ENCODE results near the gene PCNP. TPM values are rescaled to one million over a fixed set of nuclear protein-coding genes. Genes with fewer than 3 reads are reported as not detected.

PCNP gene
- polyA plus RNA-seq, 1 donor (not counting 4 experiments of a cell fraction or from before 2014, with no cell fraction given) = 97.8 TPM

- no peaks in the 10 kb centered on the region for H3K36me3 ChIP-seq (ENCODE audit: control insufficient read depth in 2 of 2, extremely low read depth in 1 of 2, insufficient read depth in 2 of 2, low read length in 2 of 2)
- no peak overlapping the region for H3K4me3 ChIP-seq (ENCODE audit: control insufficient read depth in 2 of 3, extremely low read depth in 1 of 3, insufficient read depth in 2 of 3, low read depth in 1 of 3, low read length in 3 of 3)
- no peaks in the 10 kb centered on the region for H3K27me3 ChIP-seq (ENCODE audit: control insufficient read depth, extremely low read depth, insufficient read depth, low read length)
- H3K27ac ChIP-seq (ENCODE audit: control insufficient read depth, insufficient read depth, low read length) = no peak overlapping the region
- no peaks in the 10 kb centered on the region for H3K9me1 ChIP-seq (ENCODE audit: control insufficient read depth, extremely low read depth, insufficient read depth, low read length)
- no peak overlapping the region for H3K9ac ChIP-seq (ENCODE audit: control insufficient read depth, extremely low read depth, insufficient read depth, low read length)
- DNase-seq (ENCODE audit: low read depth, low spot score) (no peak), FAIRE-seq (no peak)
- no peak overlapping the region for H2AFZ ChIP-seq (ENCODE audit: control insufficient read depth, low read length)
- H3K4me2 ChIP-seq (ENCODE audit: control insufficient read depth, extremely low read depth, insufficient read depth, low read depth, low read length) = no peak overlapping the region
- dilution Hi-C loops (cut with MboI; ENCODE audit: extremely low pct_ligation_motif_present, low sequenced_read_pairs) = no loop called here
- no peaks in the 10 kb centered on the region for H3K9me3 ChIP-seq (ENCODE audit: control insufficient read depth, low read depth, low read length)
- no peaks in the 10 kb centered on the region for H4K20me1 ChIP-seq (ENCODE audit: control insufficient read depth, extremely low read depth, insufficient read depth, low read length)
- H3K4me1 ChIP-seq (ENCODE audit: control insufficient read depth, extremely low read depth, insufficient read depth, low read length) = peaks cover 18% of the 10 kb centered on the region
- H3K79me2 ChIP-seq (ENCODE audit: control insufficient read depth, insufficient read depth, low read length) = no peaks in the 10 kb centered on the region
- TF ChIP-seq EZH2 (IDR thresholded peaks at IDR 0.05; ENCODE audit: low read length) = no peak
- TF ChIP-seq, protein P1, sequence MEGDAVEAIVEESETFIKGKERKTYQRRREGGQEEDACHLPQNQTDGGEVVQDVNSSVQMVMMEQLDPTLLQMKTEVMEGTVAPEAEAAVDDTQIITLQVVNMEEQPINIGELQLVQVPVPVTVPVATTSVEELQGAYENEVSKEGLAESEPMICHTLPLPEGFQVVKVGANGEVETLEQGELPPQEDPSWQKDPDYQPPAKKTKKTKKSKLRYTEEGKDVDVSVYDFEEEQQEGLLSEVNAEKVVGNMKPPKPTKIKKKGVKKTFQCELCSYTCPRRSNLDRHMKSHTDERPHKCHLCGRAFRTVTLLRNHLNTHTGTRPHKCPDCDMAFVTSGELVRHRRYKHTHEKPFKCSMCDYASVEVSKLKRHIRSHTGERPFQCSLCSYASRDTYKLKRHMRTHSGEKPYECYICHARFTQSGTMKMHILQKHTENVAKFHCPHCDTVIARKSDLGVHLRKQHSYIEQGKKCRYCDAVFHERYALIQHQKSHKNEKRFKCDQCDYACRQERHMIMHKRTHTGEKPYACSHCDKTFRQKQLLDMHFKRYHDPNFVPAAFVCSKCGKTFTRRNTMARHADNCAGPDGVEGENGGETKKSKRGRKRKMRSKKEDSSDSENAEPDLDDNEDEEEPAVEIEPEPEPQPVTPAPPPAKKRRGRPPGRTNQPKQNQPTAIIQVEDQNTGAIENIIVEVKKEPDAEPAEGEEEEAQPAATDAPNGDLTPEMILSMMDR (optimal IDR thresholded peaks at IDR 0.05 in 1 of 3, IDR thresholded peaks at IDR 0.05 in 1 of 3, conservative IDR thresholded peaks at IDR 0.05 in 1 of 3; ENCODE audit: extremely low read depth in 1 of 3, insufficient read depth in 2 of 3, low read length in 3 of 3) = no peak
Observed at GRCh38 chr3:101530686-101531047, 43.3 kb upstream of the PCNP start.

DNA sequence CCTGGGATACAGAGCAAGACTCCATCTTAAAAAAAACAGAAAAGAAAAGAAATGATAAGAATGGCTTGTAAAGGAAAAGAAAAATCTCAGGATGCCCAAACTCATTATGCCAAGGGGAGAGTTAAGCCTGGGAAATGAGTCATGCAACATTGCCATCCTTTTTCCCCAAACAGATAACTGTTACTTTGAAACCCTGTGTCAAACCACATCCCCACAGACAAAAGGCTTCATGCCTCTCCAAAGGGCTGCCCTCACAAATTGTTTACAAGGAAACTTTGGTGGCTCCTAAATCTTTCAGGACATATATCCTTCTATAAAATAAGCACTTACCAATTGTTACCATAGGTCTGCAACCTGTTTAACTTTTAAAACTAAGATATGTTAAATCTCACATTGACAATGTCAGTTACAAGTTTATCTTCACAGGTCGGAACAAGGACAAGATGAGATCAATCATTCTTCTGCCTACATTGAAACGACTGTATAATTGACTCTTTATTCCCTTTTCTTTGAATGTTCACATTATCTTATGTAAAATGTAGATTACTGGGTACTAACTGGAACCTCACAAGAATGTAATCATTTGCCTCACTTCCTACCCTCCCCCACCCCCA, 42.4 kb upstream of the PCNP start:
- no peak for TF ChIP-seq EZH2 (IDR thresholded peaks at IDR 0.05; ENCODE audit: low read length)
- TF ChIP-seq, protein P1 (optimal IDR thresholded peaks at IDR 0.05 in 1 of 3, IDR thresholded peaks at IDR 0.05 in 1 of 3, conservative IDR thresholded peaks at IDR 0.05 in 1 of 3; ENCODE audit: extremely low read depth in 1 of 3, insufficient read depth in 2 of 3, low read length in 3 of 3) = no peak
- Histone ChIP-seq H3K9ac (ENCODE audit: control insufficient read depth, extremely low read depth, insufficient read depth, low read length) (no peak overlapping the region), H2AFZ (ENCODE audit: control insufficient read depth, low read length) (no peak overlapping the region), H3K9me1 (ENCODE audit: control insufficient read depth, extremely low read depth, insufficient read depth, low read length) (no peaks in the 10 kb centered on the region), H3K27me3 (ENCODE audit: control insufficient read depth, extremely low read depth, insufficient read depth, low read length) (no peaks in the 10 kb centered on the region), H3K4me1 (ENCODE audit: control insufficient read depth, extremely low read depth, insufficient read depth, low read length) (peaks cover 18% of the 10 kb centered on the region), H3K36me3 (ENCODE audit: control insufficient read depth in 2 of 2, extremely low read depth in 1 of 2, insufficient read depth in 2 of 2, low read length in 2 of 2) (no peaks in the 10 kb centered on the region), H3K4me3 (ENCODE audit: control insufficient read depth in 2 of 3, extremely low read depth in 1 of 3, insufficient read depth in 2 of 3, low read depth in 1 of 3, low read length in 3 of 3) (no peak overlapping the region), H3K9me3 (ENCODE audit: control insufficient read depth, low read depth, low read length) (no peaks in the 10 kb centered on the region), H4K20me1 (ENCODE audit: control insufficient read depth, extremely low read depth, insufficient read depth, low read length) (no peaks in the 10 kb centered on the region), H3K4me2 (ENCODE audit: control insufficient read depth, extremely low read depth, insufficient read depth, low read depth, low read length) (no peak overlapping the region), H3K79me2 (ENCODE audit: control insufficient read depth, insufficient read depth, low read length) (no peaks in the 10 kb centered on the region), H3K27ac (ENCODE audit: control insufficient read depth, insufficient read depth, low read length) (no peak overlapping the region)
- no peak for DNase-seq (ENCODE audit: low read depth, low spot score)
- dilution Hi-C loops (cut with MboI; ENCODE audit: extremely low pct_ligation_motif_present, low sequenced_read_pairs) = no loop called here
- peak; percentile 62 for FAIRE-seq

Data from keratinocyte (primary cell).